ENCODE results near the gene CLDN19. TPM values are rescaled to one million over a fixed set of nuclear protein-coding genes. Genes with fewer than 3 reads are reported as not detected.
A peak's percentile ranks its signal among the peaks of the same experiment; 100 is the strongest.

CLDN19 gene
- total and polyA plus RNA-seq, 9 of the 15 experiments (the other 6 are each of a cell fraction or from before 2014, with no cell fraction given): not detected

DNA sequence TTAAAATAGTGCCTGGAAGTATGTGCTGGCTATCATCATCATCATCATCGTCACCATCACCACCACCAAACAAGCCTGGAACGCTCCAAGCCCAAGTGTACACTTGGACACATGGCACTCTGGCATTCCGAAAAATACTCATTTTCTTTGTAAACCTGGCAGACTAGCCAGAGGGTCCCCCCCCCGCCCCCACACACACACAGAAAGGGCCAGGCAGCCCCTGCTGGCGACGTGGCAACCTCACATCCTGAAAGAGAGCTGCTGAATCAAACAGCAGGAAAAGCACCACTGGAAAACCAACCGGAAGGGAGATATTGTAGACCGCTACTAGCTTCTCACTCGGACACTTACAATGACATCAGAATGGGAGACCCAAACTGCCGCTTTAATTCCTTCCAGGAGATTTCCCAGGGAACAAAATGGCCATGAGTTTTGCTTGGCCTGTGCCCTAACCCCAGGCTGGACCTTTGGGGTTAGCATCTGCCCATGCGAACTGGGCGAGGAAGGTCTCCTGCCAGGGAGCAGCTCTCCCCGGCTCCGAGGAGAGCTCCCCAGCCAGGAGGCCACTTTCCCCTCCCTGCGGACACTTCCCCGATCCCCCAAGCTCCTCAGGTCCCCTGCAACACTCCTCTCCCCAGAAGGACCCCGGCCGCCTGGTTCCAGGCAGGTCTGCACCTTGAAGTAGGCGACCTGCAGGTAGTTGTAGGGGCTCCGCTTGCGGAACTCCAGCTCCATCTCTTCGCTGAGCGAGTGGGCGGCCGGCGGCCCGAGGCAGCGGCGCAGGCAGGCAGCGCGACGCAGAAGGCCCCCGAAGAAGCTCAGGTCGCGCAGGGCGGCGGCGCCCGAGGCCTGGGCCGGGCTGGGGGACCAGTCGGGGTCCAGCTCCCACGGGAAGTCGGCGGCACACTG is 26.1 kb upstream of the CLDN19 start (continued):
- TF ChIP-seq, protein P1, sequence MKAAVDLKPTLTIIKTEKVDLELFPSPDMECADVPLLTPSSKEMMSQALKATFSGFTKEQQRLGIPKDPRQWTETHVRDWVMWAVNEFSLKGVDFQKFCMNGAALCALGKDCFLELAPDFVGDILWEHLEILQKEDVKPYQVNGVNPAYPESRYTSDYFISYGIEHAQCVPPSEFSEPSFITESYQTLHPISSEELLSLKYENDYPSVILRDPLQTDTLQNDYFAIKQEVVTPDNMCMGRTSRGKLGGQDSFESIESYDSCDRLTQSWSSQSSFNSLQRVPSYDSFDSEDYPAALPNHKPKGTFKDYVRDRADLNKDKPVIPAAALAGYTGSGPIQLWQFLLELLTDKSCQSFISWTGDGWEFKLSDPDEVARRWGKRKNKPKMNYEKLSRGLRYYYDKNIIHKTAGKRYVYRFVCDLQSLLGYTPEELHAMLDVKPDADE (conservative IDR thresholded peaks at IDR 0.05; ENCODE audit: control insufficient read depth, low read depth, low read length): peak; percentile 28; the same call in 1 of the 2 replicates
- no peak for TF ChIP-seq TFAP4 (CRISPR knock-in tag; IDR thresholded peaks at IDR 0.05; ENCODE audit: borderline replicate concordance)
- TF ChIP-seq, protein P2, sequence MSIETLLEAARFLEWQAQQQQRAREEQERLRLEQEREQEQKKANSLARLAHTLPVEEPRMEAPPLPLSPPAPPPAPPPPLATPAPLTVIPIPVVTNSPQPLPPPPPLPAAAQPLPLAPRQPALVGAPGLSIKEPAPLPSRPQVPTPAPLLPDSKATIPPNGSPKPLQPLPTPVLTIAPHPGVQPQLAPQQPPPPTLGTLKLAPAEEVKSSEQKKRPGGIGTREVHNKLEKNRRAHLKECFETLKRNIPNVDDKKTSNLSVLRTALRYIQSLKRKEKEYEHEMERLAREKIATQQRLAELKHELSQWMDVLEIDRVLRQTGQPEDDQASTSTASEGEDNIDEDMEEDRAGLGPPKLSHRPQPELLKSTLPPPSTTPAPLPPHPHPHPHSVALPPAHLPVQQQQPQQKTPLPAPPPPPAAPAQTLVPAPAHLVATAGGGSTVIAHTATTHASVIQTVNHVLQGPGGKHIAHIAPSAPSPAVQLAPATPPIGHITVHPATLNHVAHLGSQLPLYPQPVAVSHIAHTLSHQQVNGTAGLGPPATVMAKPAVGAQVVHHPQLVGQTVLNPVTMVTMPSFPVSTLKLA (conservative IDR thresholded peaks at IDR 0.05): peak; percentile 56 to 69; a peak in 3 of 4 replicates
- TF ChIP-seq, protein P3, sequence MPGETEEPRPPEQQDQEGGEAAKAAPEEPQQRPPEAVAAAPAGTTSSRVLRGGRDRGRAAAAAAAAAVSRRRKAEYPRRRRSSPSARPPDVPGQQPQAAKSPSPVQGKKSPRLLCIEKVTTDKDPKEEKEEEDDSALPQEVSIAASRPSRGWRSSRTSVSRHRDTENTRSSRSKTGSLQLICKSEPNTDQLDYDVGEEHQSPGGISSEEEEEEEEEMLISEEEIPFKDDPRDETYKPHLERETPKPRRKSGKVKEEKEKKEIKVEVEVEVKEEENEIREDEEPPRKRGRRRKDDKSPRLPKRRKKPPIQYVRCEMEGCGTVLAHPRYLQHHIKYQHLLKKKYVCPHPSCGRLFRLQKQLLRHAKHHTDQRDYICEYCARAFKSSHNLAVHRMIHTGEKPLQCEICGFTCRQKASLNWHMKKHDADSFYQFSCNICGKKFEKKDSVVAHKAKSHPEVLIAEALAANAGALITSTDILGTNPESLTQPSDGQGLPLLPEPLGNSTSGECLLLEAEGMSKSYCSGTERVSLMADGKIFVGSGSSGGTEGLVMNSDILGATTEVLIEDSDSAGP (CRISPR knock-in tag; IDR thresholded peaks at IDR 0.05): no peak
- TF ChIP-seq BRD9 (IDR thresholded peaks at IDR 0.05; ENCODE audit: low read depth, partially characterized antibody): no peak
- no peak for TF ChIP-seq ZNF589 (CRISPR knock-in tag; IDR thresholded peaks at IDR 0.05; ENCODE audit: low read depth)
- TF ChIP-seq, protein P4, sequence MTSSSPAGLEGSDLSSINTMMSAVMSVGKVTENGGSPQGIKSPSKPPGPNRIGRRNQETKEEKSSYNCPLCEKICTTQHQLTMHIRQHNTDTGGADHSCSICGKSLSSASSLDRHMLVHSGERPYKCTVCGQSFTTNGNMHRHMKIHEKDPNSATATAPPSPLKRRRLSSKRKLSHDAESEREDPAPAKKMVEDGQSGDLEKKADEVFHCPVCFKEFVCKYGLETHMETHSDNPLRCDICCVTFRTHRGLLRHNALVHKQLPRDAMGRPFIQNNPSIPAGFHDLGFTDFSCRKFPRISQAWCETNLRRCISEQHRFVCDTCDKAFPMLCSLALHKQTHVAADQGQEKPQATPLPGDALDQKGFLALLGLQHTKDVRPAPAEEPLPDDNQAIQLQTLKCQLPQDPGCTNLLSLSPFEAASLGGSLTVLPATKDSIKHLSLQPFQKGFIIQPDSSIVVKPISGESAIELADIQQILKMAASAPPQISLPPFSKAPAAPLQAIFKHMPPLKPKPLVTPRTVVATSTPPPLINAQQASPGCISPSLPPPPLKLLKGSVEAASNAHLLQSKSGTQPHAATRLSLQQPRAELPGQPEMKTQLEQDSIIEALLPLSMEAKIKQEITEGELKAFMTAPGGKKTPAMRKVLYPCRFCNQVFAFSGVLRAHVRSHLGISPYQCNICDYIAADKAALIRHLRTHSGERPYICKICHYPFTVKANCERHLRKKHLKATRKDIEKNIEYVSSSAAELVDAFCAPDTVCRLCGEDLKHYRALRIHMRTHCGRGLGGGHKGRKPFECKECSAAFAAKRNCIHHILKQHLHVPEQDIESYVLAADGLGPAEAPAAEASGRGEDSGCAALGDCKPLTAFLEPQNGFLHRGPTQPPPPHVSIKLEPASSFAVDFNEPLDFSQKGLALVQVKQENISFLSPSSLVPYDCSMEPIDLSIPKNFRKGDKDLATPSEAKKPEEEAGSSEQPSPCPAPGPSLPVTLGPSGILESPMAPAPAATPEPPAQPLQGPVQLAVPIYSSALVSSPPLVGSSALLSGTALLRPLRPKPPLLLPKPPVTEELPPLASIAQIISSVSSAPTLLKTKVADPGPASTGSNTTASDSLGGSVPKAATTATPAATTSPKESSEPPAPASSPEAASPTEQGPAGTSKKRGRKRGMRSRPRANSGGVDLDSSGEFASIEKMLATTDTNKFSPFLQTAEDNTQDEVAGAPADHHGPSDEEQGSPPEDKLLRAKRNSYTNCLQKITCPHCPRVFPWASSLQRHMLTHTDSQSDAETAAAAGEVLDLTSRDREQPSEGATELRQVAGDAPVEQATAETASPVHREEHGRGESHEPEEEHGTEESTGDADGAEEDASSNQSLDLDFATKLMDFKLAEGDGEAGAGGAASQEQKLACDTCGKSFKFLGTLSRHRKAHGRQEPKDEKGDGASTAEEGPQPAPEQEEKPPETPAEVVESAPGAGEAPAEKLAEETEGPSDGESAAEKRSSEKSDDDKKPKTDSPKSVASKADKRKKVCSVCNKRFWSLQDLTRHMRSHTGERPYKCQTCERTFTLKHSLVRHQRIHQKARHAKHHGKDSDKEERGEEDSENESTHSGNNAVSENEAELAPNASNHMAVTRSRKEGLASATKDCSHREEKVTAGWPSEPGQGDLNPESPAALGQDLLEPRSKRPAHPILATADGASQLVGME (CRISPR knock-in tag; IDR thresholded peaks at IDR 0.05): no peak
- TF ChIP-seq, protein P5, sequence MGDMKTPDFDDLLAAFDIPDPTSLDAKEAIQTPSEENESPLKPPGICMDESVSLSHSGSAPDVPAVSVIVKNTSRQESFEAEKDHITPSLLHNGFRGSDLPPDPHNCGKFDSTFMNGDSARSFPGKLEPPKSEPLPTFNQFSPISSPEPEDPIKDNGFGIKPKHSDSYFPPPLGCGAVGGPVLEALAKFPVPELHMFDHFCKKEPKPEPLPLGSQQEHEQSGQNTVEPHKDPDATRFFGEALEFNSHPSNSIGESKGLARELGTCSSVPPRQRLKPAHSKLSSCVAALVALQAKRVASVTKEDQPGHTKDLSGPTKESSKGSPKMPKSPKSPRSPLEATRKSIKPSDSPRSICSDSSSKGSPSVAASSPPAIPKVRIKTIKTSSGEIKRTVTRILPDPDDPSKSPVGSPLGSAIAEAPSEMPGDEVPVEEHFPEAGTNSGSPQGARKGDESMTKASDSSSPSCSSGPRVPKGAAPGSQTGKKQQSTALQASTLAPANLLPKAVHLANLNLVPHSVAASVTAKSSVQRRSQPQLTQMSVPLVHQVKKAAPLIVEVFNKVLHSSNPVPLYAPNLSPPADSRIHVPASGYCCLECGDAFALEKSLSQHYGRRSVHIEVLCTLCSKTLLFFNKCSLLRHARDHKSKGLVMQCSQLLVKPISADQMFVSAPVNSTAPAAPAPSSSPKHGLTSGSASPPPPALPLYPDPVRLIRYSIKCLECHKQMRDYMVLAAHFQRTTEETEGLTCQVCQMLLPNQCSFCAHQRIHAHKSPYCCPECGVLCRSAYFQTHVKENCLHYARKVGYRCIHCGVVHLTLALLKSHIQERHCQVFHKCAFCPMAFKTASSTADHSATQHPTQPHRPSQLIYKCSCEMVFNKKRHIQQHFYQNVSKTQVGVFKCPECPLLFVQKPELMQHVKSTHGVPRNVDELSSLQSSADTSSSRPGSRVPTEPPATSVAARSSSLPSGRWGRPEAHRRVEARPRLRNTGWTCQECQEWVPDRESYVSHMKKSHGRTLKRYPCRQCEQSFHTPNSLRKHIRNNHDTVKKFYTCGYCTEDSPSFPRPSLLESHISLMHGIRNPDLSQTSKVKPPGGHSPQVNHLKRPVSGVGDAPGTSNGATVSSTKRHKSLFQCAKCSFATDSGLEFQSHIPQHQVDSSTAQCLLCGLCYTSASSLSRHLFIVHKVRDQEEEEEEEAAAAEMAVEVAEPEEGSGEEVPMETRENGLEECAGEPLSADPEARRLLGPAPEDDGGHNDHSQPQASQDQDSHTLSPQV (IDR thresholded peaks at IDR 0.05): no peak
